Measurements from ENCODE around the gene RASA3. TPM values are rescaled to one million over a fixed set of nuclear protein-coding genes. Genes with fewer than 3 reads are reported as not detected.
"Not testable (repeated sequence)": the region's sequence is repeated elsewhere in the genome, so short reads cannot be mapped to it uniquely, and the experiment has no call there.

The RASA3 gene
- total RNA-seq, 4 donors from 2014 or later, result 4.4 to 15.6 (median 8.5) TPM

- Histone ChIP-seq H3K27me3 (no peaks in the 10 kb centered on the region), H3K4me1 (peaks cover 12 to 46% (median 27%) of the 10 kb centered on the region in 4 donors), H3K36me3 (no peaks in the 10 kb centered on the region), H3K4me3 (no peak overlapping the region), H3K9me3 (no peaks in the 10 kb centered on the region), H3K27ac (peak overlapping the region in 3 of 4 donors; percentile 47 to 67 (median 59))
- peak; percentile 4 for DNase-seq
- 84 to 87% methylated on average over 5 to 23 of the region's 24 CpGs for WGBS, 2 donors (ENCODE audit: low coverage in 1 of 2)
- in situ Hi-C loops (cut with MboI; ENCODE audit: low pct_ligation_motif_present in 1 of 4, low pct_unique_long_range_greater_than_20kb in 1 of 4, low sequenced_read_pairs in 3 of 4) (no loop called here), intact Hi-C loops (cut with DNase I; ENCODE audit: low total_unique reads) (no loop called here)
- TF ChIP-seq CTCF (IDR thresholded peaks at IDR 0.05), result no peak
- TF ChIP-seq POLR2A (IDR thresholded peaks at IDR 0.05), result no peak
- TF ChIP-seq EP300 (IDR thresholded peaks at IDR 0.05; ENCODE audit: low read depth), result no peak
- TF ChIP-seq POLR2AphosphoS5 (IDR thresholded peaks at IDR 0.05), result no peak
Measured at GRCh38 chr13:114104655-114105520, 27.5 kb downstream of the RASA3 start.

GRCh38 chr13:114103801-114104654, 28.4 kb downstream of the RASA3 start:
- in situ Hi-C loops (cut with MboI; ENCODE audit: low pct_ligation_motif_present in 1 of 4, low pct_unique_long_range_greater_than_20kb in 1 of 4, low sequenced_read_pairs in 3 of 4) (no loop called here), intact Hi-C loops (cut with DNase I; ENCODE audit: low total_unique reads) (no loop called here)
- no peak for TF ChIP-seq POLR2AphosphoS5 (IDR thresholded peaks at IDR 0.05)
- TF ChIP-seq POLR2A (IDR thresholded peaks at IDR 0.05), result no peak
- no peak for TF ChIP-seq CTCF (IDR thresholded peaks at IDR 0.05)
- no peak for TF ChIP-seq EP300 (IDR thresholded peaks at IDR 0.05; ENCODE audit: low read depth)
- no peaks in the 10 kb centered on the region for H3K9me3 ChIP-seq
- H3K4me1 ChIP-seq, result peaks cover 15 to 39% (median 26%) of the 10 kb centered on the region in 4 donors
- no peaks in the 10 kb centered on the region for H3K27me3 ChIP-seq
- peak; percentile 12 for DNase-seq
- no peak overlapping the region for H3K4me3 ChIP-seq
- H3K36me3 ChIP-seq, result no peaks in the 10 kb centered on the region
- WGBS, 2 donors (ENCODE audit: low coverage in 1 of 2), result 94 to 95% methylated on average over 18 to 44 of the region's 62 CpGs
- H3K27ac ChIP-seq, result no peak overlapping the region

- DNase-seq, result peak; percentile 3
- intact Hi-C loops (cut with DNase I; ENCODE audit: low total_unique reads); in situ Hi-C loops (cut with MboI; ENCODE audit: low pct_ligation_motif_present in 1 of 4, low pct_unique_long_range_greater_than_20kb in 1 of 4, low sequenced_read_pairs in 3 of 4); H3K9me3 ChIP-seq; H3K27ac ChIP-seq; H3K27me3 ChIP-seq; H3K4me3 ChIP-seq; H3K36me3 ChIP-seq: not testable (repeated sequence)
- peaks cover 17 to 43% (median 26%) of the 10 kb centered on the region in 4 donors for H3K4me1 ChIP-seq
- WGBS, 2 donors (ENCODE audit: low coverage in 1 of 2), result 93% methylated on average over 12 of the region's 20 CpGs; no CpG with 5 or more reads in 1 of the 2 donors
Measured at GRCh38 chr13:114103289-114103621, 29.2 kb downstream of the RASA3 start.

GRCh38 chr13:114102521-114103288, 29.7 kb downstream of the RASA3 start:
- peaks cover 17 to 47% (median 25%) of the 10 kb centered on the region in 4 donors for H3K4me1 ChIP-seq
- intact Hi-C loops (cut with DNase I; ENCODE audit: low total_unique reads), result no loop called here
- 94% methylated on average over 26 of the region's 29 CpGs; no CpG with 5 or more reads in 1 of the 2 donors for WGBS, 2 donors (ENCODE audit: low coverage in 1 of 2)

More at GRCh38 chr13:114102521-114103288, 29.7 kb downstream of the RASA3 start:
- H3K4me3 ChIP-seq, result no peak overlapping the region
- peak overlapping the region in 1 of 4 donors; percentile 86 for H3K27ac ChIP-seq
- no peak for TF ChIP-seq POLR2A (IDR thresholded peaks at IDR 0.05)
- TF ChIP-seq CTCF (IDR thresholded peaks at IDR 0.05), result no peak
- TF ChIP-seq EP300 (IDR thresholded peaks at IDR 0.05; ENCODE audit: low read depth), result no peak
- no peak for TF ChIP-seq POLR2AphosphoS5 (IDR thresholded peaks at IDR 0.05)
- in situ Hi-C loops (cut with MboI; ENCODE audit: low pct_ligation_motif_present in 1 of 4, low pct_unique_long_range_greater_than_20kb in 1 of 4, low sequenced_read_pairs in 3 of 4), result no loop called here
- peak; percentile 6 for DNase-seq
- no peaks in the 10 kb centered on the region for H3K36me3 ChIP-seq
- no peaks in the 10 kb centered on the region for H3K9me3 ChIP-seq
- no peaks in the 10 kb centered on the region for H3K27me3 ChIP-seq

All from transverse colon (tissue), 4 donors.